Measurements from ENCODE around the gene ZCWPW2.

ZCWPW2 gene

GRCh38 chr3:28542351-28542750, 193.8 kb downstream of the ZCWPW2 start:
- ChIA-PET CTCF (no interaction called here), POLR2A (no interaction called here)
- TF ChIP-seq, protein P1, sequence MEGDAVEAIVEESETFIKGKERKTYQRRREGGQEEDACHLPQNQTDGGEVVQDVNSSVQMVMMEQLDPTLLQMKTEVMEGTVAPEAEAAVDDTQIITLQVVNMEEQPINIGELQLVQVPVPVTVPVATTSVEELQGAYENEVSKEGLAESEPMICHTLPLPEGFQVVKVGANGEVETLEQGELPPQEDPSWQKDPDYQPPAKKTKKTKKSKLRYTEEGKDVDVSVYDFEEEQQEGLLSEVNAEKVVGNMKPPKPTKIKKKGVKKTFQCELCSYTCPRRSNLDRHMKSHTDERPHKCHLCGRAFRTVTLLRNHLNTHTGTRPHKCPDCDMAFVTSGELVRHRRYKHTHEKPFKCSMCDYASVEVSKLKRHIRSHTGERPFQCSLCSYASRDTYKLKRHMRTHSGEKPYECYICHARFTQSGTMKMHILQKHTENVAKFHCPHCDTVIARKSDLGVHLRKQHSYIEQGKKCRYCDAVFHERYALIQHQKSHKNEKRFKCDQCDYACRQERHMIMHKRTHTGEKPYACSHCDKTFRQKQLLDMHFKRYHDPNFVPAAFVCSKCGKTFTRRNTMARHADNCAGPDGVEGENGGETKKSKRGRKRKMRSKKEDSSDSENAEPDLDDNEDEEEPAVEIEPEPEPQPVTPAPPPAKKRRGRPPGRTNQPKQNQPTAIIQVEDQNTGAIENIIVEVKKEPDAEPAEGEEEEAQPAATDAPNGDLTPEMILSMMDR (IDR thresholded peaks at IDR 0.05; ENCODE audit: insufficient read depth, low read length, missing control alignments) = no peak
- no peak for DNase-seq (ENCODE audit: low read depth, low spot score)
- H3K4me3 ChIP-seq (ENCODE audit: low read depth, low read length) = no peak overlapping the region

DNA sequence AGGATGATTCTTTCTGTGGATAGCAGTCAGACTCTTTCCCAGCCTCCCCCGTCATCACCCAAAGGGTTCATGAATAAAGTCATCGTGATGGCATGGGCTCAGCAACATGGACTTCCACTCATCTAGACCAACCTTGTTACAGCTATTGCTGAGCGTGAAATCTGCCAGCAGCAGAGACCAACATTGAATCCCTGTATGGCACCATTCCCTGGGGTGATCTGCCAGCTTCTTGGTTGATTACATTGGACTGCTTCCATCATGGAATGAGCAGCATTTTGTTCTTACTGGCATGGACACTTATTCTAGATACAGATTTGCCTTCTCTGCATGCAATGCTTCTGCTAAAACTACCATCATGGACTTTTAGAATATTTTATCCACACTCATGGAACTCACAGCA, 195.7 kb downstream of the ZCWPW2 start:
- ChIA-PET POLR2A (no interaction called here), CTCF (no interaction called here)
- H3K4me3 ChIP-seq (ENCODE audit: low read depth, low read length) = no peak overlapping the region
- TF ChIP-seq, protein P1 (IDR thresholded peaks at IDR 0.05; ENCODE audit: insufficient read depth, low read length, missing control alignments) = no peak
- DNase-seq (ENCODE audit: low read depth, low spot score) = no peak

DNA sequence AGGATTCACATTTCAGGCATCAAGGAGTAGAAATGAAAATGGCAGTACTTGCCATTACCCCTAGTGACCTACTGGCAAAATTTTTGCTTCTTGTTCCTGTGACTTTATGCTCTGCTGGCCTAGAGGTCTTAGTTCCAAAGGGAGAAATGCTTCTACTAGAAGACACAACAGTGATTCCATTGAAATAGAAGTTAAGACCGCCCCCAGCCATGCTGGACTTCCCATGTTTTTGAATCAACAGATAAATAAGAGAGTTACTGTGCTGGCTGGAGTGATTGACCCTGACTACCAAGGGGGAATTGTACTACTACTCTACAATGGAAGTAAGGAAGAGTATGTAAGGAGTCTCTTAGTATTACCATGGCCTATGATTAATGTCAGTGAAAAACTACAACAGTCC, 196.3 kb downstream of the ZCWPW2 start:
- H3K4me3 ChIP-seq (ENCODE audit: low read depth, low read length) = no peak overlapping the region
- TF ChIP-seq, protein P1 (IDR thresholded peaks at IDR 0.05; ENCODE audit: insufficient read depth, low read length, missing control alignments) = no peak
- POLR2A ChIA-PET = no interaction called here

DNA sequence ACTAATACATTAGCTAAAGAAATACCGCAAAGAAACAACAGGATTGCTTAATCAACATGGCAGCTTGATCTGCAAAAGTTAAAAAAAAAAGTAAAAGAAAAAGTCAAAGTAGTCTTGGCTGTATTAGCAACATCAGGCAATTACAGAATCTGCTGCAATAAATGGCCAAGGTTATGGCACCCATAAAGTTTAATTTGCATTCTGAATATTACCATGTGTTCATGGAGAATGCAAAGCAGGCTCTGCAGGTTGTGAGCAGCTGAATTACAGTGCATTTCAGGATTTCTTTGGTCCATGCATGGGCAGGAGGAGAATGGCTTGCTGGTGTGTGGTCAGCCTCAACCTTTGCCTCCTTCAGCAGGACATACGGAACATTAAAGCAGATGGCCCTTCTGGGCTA, 199.2 kb downstream of the ZCWPW2 start:
- ChIA-PET POLR2A (no interaction called here), CTCF (no interaction called here)
- no peak overlapping the region for H3K4me3 ChIP-seq (ENCODE audit: low read depth, low read length)
- TF ChIP-seq, protein P1 (IDR thresholded peaks at IDR 0.05; ENCODE audit: insufficient read depth, low read length, missing control alignments) = no peak
- DNase-seq (ENCODE audit: low read depth, low spot score) = no peak

More for the DNA sequence above, 196.3 kb downstream of the ZCWPW2 start:
- DNase-seq (ENCODE audit: low read depth, low spot score) = no peak
- CTCF ChIA-PET = no interaction called here

DNA sequence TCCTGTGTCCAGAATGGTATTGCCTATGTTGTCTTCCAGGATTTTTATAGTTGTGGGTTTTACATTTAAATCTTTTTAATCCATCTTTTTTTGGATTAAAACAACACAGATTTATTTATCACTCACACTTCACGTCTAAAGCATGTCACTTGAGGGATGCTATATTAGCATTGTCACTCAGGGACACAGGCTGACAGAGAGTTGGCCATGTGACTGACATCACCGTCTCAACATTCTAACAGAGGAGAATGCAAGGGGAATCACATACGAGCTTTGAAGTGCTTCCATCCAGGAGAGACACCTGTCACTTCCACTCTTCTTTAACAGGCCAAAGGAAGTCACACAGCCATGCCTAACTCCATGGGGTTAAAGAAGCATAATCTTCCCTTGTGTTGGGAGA, 204.7 kb downstream of the ZCWPW2 start:
- TF ChIP-seq, protein P1 (IDR thresholded peaks at IDR 0.05; ENCODE audit: insufficient read depth, low read length, missing control alignments) = no peak
- DNase-seq (ENCODE audit: low read depth, low spot score) = no peak
- ChIA-PET CTCF (no interaction called here), POLR2A (no interaction called here)
- H3K4me3 ChIP-seq (ENCODE audit: low read depth, low read length) = no peak overlapping the region

DNA sequence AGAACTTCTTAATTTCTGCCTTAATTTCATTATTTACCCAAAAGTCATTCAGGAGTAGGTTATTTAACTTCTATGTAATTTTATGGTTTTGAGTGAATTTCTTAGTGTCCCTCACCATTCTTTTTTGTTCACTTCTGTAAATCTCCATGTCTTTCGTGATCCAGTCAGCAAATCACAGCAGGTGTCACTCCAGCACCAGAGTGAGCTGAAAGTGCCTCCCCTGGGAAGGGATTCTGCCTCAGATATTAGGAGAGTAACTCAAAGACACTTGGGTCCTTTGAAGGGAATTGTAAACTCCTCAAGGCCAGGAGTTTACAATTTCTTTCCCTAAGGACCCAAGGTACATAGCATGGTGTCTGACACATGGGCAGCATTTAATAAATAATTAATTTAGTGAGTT, 207.7 kb downstream of the ZCWPW2 start:
- CTCF ChIA-PET = no interaction called here
- TF ChIP-seq, protein P1 (IDR thresholded peaks at IDR 0.05; ENCODE audit: insufficient read depth, low read length, missing control alignments) = no peak
- H3K4me3 ChIP-seq (ENCODE audit: low read depth, low read length) = no peak overlapping the region
- POLR2A ChIA-PET = no interaction called here
- no peak for DNase-seq (ENCODE audit: low read depth, low spot score)
